HepG2 (cell line): Measurements from ENCODE around the gene PAM16. TPM values are rescaled to one million over a fixed set of nuclear protein-coding genes. Genes with fewer than 3 reads are reported as not detected.

Experiments used
- ATF7-NPFF ChIP-seq: sonication (generic); formaldehyde crosslinking; IDR thresholded peaks from 2 replicates; pipeline ENCODE4 v1.8.1; 2023; ENCODE audit warnings: mild to moderate bottlenecking, low read depth, missing genetic modification reagents, moderate library complexity
- BCL6 ChIP-seq: IDR thresholded peaks from 2 replicates; pipeline ENCODE4 v1.6.1; 2016; ENCODE audit warnings: missing genetic modification reagents, missing compliant biosample characterization
- FLYWCH1 ChIP-seq: sonication (generic); formaldehyde crosslinking; IDR thresholded peaks from 2 replicates; pipeline ENCODE4 v1.8.1; 2023; ENCODE audit warnings: mild to moderate bottlenecking, missing genetic modification reagents
- GTF2F1 ChIP-seq: fragments of 150-350 bp; IDR thresholded peaks from 2 replicates; pipeline ENCODE4 v1.6.1; 2014; ENCODE audit warnings: low read length
- GTF3A ChIP-seq: sonication (generic); formaldehyde crosslinking; conservative IDR thresholded peaks from 2 replicates; pipeline ENCODE4 v1.4.0; 2020; ENCODE audit warnings: mild to moderate bottlenecking, missing genetic modification reagents
- HOXA9 ChIP-seq: sonication (generic); formaldehyde crosslinking; IDR thresholded peaks from 2 replicates; pipeline ENCODE4 v1.8.1; 2022; ENCODE audit warnings: missing genetic modification reagents, mild to moderate bottlenecking, moderate library complexity, borderline replicate concordance
- ISL2 ChIP-seq: sonication (generic); formaldehyde crosslinking; IDR thresholded peaks from 2 replicates; pipeline ENCODE4 v1.5.0; 2020; ENCODE audit warnings: missing genetic modification reagents
- MEF2D ChIP-seq: sonication (generic); formaldehyde crosslinking; IDR thresholded peaks from 2 replicates; pipeline ENCODE4 v1.5.1; 2020; ENCODE audit warnings: mild to moderate bottlenecking, missing genetic modification reagents
- MEIS1 ChIP-seq: sonication (generic); formaldehyde crosslinking; IDR thresholded peaks from 2 replicates; pipeline ENCODE4 v1.9.0; 2021; ENCODE audit warnings: mild to moderate bottlenecking, missing genetic modification reagents, moderate library complexity, borderline replicate concordance
- PHF5A ChIP-seq: IDR thresholded peaks from one replicate; pipeline ENCODE4 v1.6.1; 2018; ENCODE audit warnings: low read depth, missing genetic modification reagents; ENCODE audit not compliant: unreplicated experiment
- POLR2AphosphoS2 ChIP-seq: IDR thresholded peaks from 2 replicates; pipeline ENCODE4 v1.6.1; 2011; ENCODE audit warnings: low read depth, low read length, improper control_type of control experiment
- RBFOX2 ChIP-seq: fragments of 200-400 bp; formaldehyde crosslinking; IDR thresholded peaks from 2 replicates; pipeline ENCODE4 v1.6.1; 2017; ENCODE audit warnings: low read depth, mild to moderate bottlenecking, low read length
- RORA ChIP-seq: sonication (generic); formaldehyde crosslinking; IDR thresholded peaks from 2 replicates; pipeline ENCODE4 v1.5.0; 2020; ENCODE audit warnings: mild to moderate bottlenecking, missing genetic modification reagents, moderate library complexity
- TEAD3 ChIP-seq: optimal IDR thresholded peaks from 2 replicates; pipeline ENCODE3; 2016; ENCODE audit warnings: borderline replicate concordance
- TOE1 ChIP-seq: sonication (generic); formaldehyde crosslinking; IDR thresholded peaks from 2 replicates; pipeline ENCODE4 v1.4.0; 2020; ENCODE audit warnings: mild to moderate bottlenecking, missing genetic modification reagents
- ZMYM2 ChIP-seq: sonication (generic); formaldehyde crosslinking; IDR thresholded peaks from 2 replicates; pipeline ENCODE4 v1.8.0; 2022; ENCODE audit warnings: mild to moderate bottlenecking, missing genetic modification reagents
- ZNF24 ChIP-seq: fragments of 450-650 bp; IDR thresholded peaks from 2 replicates; pipeline ENCODE4 v1.6.1; 2017; ENCODE audit warnings: antibody characterized with exemption, mild to moderate bottlenecking
- ZNF317 ChIP-seq: sonication (generic); formaldehyde crosslinking; IDR thresholded peaks from 2 replicates; pipeline ENCODE4 v1.5.0; 2020; ENCODE audit warnings: mild to moderate bottlenecking, missing genetic modification reagents
- ZNF350 ChIP-seq: sonication (generic); formaldehyde crosslinking; IDR thresholded peaks from 2 replicates; pipeline ENCODE4 v1.4.0; 2020; ENCODE audit warnings: mild to moderate bottlenecking, low read depth, missing genetic modification reagents, borderline replicate concordance
- ZNF383 ChIP-seq: sonication (generic); formaldehyde crosslinking; IDR thresholded peaks from 2 replicates; pipeline ENCODE4 v1.4.0; 2020; ENCODE audit warnings: missing genetic modification reagents, mild to moderate bottlenecking, borderline replicate concordance
- ZNF441 ChIP-seq: sonication (generic); formaldehyde crosslinking; IDR thresholded peaks from 2 replicates; pipeline ENCODE4 v1.7.0; 2021; ENCODE audit warnings: missing genetic modification reagents, borderline replicate concordance
- ZNF569 ChIP-seq: sonication (generic); formaldehyde crosslinking; IDR thresholded peaks from 2 replicates; pipeline ENCODE4 v1.5.0; 2020; ENCODE audit warnings: mild to moderate bottlenecking, missing genetic modification reagents, moderate library complexity, borderline replicate concordance
- ZNF720 ChIP-seq: sonication (generic); formaldehyde crosslinking; IDR thresholded peaks from 2 replicates; pipeline ENCODE4 v1.4.0; 2020; ENCODE audit warnings: missing genetic modification reagents
- ZNF761 ChIP-seq: sonication (generic); formaldehyde crosslinking; conservative IDR thresholded peaks from 2 replicates; pipeline ENCODE4 v1.4.0; 2020; ENCODE audit warnings: mild to moderate bottlenecking, missing genetic modification reagents
- ZNF839 ChIP-seq: sonication (generic); formaldehyde crosslinking; IDR thresholded peaks from 2 replicates; pipeline ENCODE4 v1.4.0; 2020; ENCODE audit warnings: missing genetic modification reagents, mild to moderate bottlenecking, borderline replicate concordance
- ZNF850 ChIP-seq: sonication (generic); formaldehyde crosslinking; conservative IDR thresholded peaks from 2 replicates; pipeline ENCODE4 v1.9.0; 2021; ENCODE audit warnings: mild to moderate bottlenecking, missing genetic modification reagents
- polyA plus RNA-seq, 8 experiments: library from polyadenylated mRNA; depleted of rRNA in 3 of 8; stranded (reverse) in 7 of 8; unstranded in 1 of 8; fragments of >200 nt; fragmentation: Illumina TruSeq in 4 of 8; extraction: Trizol in 4 of 8; gene quantifications; 2 replicates each; pipeline versions ENCODE4 v1.2.1 to v1.2.3, GENCODE V29; 2011 to 2016; ENCODE audit warnings: low read depth in 4 of 8, missing spikeins in 1 of 8, mixed read lengths in 1 of 8; ENCODE audit not compliant: insufficient read depth in 1 of 8
- total RNA-seq, 5 experiments: library from RNA; depleted of rRNA; stranded (reverse); fragments of >200 nt; fragmentation: Illumina TruSeq; extraction: Trizol; gene quantifications; 2 replicates each; pipeline ENCODE4 v1.2.3, GENCODE V29; 2016; ENCODE audit warnings: low read depth in 1 of 5
- TF ChIP-seq, protein P1 (sequence below): IDR thresholded peaks from 2 replicates; pipeline ENCODE4 v1.6.1; 2016; ENCODE audit warnings: missing genetic modification reagents, missing compliant biosample characterization
- TF ChIP-seq, protein P2 (sequence below): sonication (generic); formaldehyde crosslinking; IDR thresholded peaks from 2 replicates; pipeline ENCODE4 v1.8.1; 2023; ENCODE audit warnings: missing genetic modification reagents, mild to moderate bottlenecking, borderline replicate concordance
- TF ChIP-seq, protein P3 (sequence below): sonication (generic); formaldehyde crosslinking; IDR thresholded peaks from 2 replicates; pipeline ENCODE4 v1.4.0; 2020; ENCODE audit warnings: missing genetic modification reagents, borderline replicate concordance

The PAM16 gene
- total and polyA plus RNA-seq, 2 of the 13 experiments (the other 11 are each of a cell fraction or from before 2014, with no cell fraction given): 51.5 to 51.8 TPM

DNA sequence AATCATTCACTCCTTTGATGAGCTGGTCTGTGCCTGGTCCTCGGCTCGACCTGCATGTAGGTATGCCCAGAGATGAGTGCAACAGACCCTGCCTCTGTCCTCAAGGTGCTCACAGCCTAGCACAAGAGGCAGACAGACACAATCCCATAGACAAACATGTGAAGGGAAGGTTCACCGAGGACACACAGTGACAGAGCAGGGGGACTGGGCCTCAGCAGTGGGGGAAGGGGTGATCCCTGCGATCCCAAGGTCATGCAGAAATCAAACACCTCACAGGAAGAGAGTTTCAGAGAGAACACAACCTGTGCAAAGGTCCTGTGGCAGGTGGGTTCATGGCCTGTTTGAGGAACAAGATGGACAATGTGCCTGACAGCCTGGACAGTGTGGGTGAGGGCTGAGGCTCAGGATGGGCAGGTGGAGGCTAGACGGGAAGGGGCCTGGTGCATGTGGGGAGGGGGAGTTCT lies 16.3 kb upstream of the PAM16 start (continued):
- TF ChIP-seq GTF2F1 (no peak), ZNF350 (CRISPR knock-in tag) (peak; percentile 50; the same call in 1 of the 2 replicates), ZNF383 (CRISPR knock-in tag) (peak; percentile 61; the same call in 1 of the 2 replicates), ZNF24 (peak; percentile 77; the same call in 1 of the 2 replicates), BCL6 (peak; percentile 38; the same call in 1 of the 2 replicates), RORA (CRISPR knock-in tag) (no peak), PHF5A (no peak), ZNF720 (CRISPR knock-in tag) (no peak), ZNF441 (no peak), ZNF761 (CRISPR knock-in tag) (peak; percentile 77; the same call in 1 of the 2 replicates), ZMYM2 (peak; percentile 96), ZNF850 (CRISPR knock-in tag) (no peak), FLYWCH1 (CRISPR knock-in tag) (no peak), POLR2AphosphoS2 (no peak), HOXA9 (CRISPR knock-in tag) (no peak; the same call in 1 of the 2 replicates), ZNF569 (CRISPR knock-in tag) (no peak), TEAD3 (peak; percentile 22), ZNF317 (CRISPR knock-in tag) (0 out of 2 replicates have a peak, but pooled peaks have one; percentile 55), TOE1 (no peak), MEF2D (CRISPR knock-in tag) (no peak), ATF7-NPFF (CRISPR knock-in tag) (peak; percentile 42; the same call in 1 of the 2 replicates), RBFOX2 (no peak), ZNF839 (no peak), GTF3A (CRISPR knock-in tag) (no peak), ISL2 (CRISPR knock-in tag) (no peak), MEIS1 (CRISPR knock-in tag) (peak; percentile 79; the same call in 1 of the 2 replicates)
- TF ChIP-seq, protein P1, sequence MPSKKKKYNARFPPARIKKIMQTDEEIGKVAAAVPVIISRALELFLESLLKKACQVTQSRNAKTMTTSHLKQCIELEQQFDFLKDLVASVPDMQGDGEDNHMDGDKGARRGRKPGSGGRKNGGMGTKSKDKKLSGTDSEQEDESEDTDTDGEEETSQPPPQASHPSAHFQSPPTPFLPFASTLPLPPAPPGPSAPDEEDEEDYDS (CRISPR knock-in tag): no peak
- TF ChIP-seq, protein P2, sequence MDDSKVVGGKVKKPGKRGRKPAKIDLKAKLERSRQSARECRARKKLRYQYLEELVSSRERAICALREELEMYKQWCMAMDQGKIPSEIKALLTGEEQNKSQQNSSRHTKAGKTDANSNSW (CRISPR knock-in tag): no peak
- TF ChIP-seq, protein P3, sequence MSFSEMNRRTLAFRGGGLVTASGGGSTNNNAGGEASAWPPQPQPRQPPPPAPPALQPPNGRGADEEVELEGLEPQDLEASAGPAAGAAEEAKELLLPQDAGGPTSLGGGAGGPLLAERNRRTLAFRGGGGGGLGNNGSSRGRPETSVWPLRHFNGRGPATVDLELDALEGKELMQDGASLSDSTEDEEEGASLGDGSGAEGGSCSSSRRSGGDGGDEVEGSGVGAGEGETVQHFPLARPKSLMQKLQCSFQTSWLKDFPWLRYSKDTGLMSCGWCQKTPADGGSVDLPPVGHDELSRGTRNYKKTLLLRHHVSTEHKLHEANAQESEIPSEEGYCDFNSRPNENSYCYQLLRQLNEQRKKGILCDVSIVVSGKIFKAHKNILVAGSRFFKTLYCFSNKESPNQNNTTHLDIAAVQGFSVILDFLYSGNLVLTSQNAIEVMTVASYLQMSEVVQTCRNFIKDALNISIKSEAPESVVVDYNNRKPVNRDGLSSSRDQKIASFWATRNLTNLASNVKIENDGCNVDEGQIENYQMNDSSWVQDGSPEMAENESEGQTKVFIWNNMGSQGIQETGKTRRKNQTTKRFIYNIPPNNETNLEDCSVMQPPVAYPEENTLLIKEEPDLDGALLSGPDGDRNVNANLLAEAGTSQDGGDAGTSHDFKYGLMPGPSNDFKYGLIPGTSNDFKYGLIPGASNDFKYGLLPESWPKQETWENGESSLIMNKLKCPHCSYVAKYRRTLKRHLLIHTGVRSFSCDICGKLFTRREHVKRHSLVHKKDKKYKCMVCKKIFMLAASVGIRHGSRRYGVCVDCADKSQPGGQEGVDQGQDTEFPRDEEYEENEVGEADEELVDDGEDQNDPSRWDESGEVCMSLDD: no peak
